WI38 (cell line): ENCODE data around the gene IGF2BP2.

Source experiments
- H3K4me3 ChIP-seq: 2 replicates; pipeline ENCODE4 v1.5.1; 2011; ENCODE audit warnings: low read depth, mild to moderate bottlenecking, control low read depth, low read length
- TF ChIP-seq, protein P1 (sequence below): IDR thresholded peaks from 2 replicates; pipeline ENCODE4 v1.5.1; 2012; ENCODE audit warnings: low read depth, mild to moderate bottlenecking, control low read depth, low read length

The IGF2BP2 gene

DNA sequence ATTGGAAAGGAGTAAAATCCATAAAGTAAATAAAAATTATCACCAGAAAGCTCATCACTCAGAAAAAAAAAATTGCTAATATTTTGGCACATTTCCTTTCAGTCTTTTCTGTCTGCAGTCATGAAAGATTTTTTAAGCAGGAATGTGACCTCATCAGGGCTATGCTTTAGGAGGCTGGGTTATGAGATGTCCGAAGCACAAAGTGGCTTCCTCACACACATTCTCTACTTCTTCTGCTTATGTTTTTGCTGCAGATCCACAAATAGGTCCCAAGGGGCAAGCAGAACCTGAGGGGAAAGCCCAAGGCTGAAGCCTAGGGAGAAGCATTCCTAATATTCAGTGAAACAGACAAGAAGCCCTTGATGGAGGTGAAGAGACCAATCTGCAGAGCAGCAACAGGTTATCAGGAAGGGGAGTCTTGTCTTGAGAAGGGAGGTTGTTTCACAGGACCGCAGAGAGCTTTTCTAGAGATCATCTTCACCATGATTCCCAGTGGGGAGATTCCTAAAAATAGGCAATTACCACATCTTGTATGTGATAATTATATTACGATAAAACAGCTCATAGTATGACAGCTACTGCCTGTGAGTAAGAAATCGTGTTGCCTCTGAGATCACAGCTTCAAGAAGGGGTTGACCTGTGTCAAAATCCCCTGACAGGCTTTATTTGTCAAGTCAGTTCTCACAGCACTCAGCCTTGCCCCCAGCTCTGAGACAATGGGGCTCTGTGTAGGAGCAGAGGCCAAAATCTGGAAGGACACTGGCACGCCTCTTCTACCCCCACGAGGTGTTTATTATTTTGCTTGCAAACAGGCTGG is 60.5 kb downstream of the IGF2BP2 start:
- TF ChIP-seq, protein P1, sequence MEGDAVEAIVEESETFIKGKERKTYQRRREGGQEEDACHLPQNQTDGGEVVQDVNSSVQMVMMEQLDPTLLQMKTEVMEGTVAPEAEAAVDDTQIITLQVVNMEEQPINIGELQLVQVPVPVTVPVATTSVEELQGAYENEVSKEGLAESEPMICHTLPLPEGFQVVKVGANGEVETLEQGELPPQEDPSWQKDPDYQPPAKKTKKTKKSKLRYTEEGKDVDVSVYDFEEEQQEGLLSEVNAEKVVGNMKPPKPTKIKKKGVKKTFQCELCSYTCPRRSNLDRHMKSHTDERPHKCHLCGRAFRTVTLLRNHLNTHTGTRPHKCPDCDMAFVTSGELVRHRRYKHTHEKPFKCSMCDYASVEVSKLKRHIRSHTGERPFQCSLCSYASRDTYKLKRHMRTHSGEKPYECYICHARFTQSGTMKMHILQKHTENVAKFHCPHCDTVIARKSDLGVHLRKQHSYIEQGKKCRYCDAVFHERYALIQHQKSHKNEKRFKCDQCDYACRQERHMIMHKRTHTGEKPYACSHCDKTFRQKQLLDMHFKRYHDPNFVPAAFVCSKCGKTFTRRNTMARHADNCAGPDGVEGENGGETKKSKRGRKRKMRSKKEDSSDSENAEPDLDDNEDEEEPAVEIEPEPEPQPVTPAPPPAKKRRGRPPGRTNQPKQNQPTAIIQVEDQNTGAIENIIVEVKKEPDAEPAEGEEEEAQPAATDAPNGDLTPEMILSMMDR = no peak
- no peak overlapping the region for H3K4me3 ChIP-seq

DNA sequence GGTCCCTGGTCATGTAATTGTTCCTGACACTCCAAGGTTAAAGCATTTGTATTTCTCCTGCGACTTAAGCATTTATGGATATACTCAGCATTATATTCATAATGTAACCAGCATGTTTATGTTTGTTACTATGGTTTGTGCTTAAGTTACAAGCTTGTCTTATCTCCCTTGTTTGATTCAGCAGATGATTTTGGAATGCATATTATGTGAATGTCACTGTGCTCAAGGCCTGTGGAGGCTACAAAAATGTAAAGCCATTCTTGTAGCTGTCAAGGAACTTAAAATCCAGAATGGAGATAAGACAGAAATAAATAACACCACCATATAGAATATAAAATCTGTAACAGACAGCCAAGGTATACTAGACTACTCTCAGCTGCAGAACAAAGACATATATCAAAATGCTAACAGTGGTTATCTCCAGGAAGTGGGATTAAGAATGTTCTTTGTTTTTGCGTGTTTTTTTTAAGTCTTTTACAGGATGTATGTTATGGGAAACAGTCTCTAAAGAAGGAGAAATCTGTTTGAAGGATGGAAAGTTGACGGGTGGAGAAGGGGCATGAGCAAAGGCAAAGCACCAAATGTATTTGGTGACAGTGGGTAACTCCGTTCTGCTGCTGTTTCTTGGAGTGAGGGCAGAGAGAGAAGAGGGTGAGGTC is 61.4 kb downstream of the IGF2BP2 start:
- no peak overlapping the region for H3K4me3 ChIP-seq
- TF ChIP-seq, protein P1 = no peak

DNA sequence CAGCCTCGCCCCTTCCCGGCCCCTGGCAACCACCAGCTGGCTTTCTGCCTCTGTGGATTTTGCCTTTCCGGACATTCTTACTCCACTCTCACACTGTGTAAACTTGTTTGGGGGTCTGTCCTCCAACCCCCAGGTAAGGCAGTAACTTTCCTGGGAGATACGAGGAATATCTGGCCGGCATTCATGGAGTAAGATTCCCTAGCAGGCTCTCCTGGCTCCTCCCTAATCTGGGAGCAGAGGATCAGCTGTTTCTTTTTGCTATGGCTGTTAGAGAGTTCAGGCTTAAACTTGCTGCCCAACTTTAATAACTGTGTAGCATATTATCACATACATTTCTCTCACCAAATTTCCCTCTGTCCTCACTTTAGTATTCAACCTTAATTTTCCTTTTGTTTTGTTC is 64.3 kb downstream of the IGF2BP2 start:
- TF ChIP-seq, protein P1 = no peak
- no peak overlapping the region for H3K4me3 ChIP-seq

DNA sequence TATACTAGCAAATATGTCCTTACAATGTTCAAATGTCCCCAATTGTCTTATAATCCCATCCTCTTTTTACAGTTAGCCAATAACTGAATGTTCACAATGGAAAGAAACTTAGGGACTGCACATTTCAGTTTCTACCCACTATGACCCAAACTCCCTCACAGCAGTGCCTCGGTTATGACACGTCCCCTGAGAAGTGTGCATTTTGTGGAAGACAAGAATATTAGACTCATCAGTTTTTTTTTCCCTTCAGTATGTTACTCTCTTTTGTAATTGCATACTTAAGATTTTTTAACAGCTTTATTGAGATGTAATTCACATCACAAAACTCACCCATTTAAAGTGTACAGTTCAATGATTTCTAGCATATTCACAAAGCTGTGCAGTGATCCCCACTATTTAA is 64.8 kb downstream of the IGF2BP2 start:
- TF ChIP-seq, protein P1 = no peak
- no peak overlapping the region for H3K4me3 ChIP-seq

DNA sequence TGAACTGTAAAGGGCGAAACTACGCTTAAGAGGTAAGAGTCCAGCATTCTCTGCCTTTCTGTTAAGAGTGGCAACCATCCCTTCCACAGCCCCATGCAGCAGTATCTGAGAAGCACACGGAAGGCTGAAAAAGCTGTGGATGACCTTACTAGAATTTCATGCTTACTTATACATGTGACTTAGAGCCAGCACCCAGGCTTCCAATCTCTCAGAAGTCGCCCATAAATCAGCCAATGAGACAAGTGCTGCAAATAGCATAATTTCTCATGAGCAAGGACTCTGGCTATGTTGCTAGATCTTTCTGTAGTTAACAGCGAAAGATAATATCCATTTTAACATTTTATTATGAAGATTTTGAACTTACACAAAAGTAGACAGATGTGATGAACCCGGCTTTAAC is 65.3 kb downstream of the IGF2BP2 start:
- TF ChIP-seq, protein P1 = no peak

DNA sequence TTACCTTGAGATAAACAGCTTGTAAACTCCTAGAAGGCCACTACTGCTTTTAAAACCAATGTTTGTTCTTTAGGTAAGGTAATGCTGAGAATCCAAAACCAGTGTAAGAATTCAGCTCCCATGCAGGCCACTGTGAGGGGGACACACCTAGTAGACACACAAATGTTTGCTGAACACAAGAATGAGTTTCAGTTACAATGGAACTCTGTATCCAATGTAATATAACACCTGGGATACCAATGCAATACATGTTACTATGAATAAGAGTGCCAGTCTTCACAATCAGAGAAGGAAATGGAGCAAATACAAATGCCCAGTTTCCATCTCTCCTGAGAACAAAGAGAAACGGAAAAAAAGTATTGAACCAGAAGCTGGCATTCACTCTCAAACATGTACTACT is 65.9 kb downstream of the IGF2BP2 start:
- TF ChIP-seq, protein P1 = no peak
- H3K4me3 ChIP-seq = no peak overlapping the region

More for the DNA sequence above, 65.3 kb downstream of the IGF2BP2 start:
- H3K4me3 ChIP-seq = no peak overlapping the region

DNA sequence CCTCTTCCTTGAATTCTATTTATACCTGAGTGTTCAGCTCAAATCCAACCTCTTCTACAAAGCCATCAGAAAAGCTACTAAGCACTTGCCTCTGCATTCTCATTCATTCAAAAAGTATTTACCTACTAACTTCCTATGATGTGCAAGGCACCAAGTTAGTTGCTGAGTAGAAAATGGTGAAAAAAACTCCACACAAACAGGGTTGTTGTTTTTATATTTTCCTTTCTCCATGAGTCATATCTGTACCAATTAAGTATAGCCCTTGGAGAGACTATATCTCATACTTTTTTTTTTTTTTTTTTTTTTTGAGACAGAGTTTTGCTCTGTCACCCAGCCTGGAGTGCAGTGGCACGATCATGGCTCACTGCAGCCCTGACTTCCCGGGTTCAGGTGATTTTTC is 67.7 kb downstream of the IGF2BP2 start:
- TF ChIP-seq, protein P1 = no peak
- no peak overlapping the region for H3K4me3 ChIP-seq
